Activated naive CD8-positive, alpha-beta T cell treated with anti-CD3 and anti-CD28 coated beads, Interleukin-2, amount 50 U/mL, for 16 hours (primary cell): Measurements from ENCODE around the gene RBMS1.

Source experiments
- DNase-seq: peaks from one replicate; pipeline ENCODE4 v3.0.0-alpha.2; 2020; ENCODE audit warnings: low read depth, low spot score

Gene RBMS1

DNA sequence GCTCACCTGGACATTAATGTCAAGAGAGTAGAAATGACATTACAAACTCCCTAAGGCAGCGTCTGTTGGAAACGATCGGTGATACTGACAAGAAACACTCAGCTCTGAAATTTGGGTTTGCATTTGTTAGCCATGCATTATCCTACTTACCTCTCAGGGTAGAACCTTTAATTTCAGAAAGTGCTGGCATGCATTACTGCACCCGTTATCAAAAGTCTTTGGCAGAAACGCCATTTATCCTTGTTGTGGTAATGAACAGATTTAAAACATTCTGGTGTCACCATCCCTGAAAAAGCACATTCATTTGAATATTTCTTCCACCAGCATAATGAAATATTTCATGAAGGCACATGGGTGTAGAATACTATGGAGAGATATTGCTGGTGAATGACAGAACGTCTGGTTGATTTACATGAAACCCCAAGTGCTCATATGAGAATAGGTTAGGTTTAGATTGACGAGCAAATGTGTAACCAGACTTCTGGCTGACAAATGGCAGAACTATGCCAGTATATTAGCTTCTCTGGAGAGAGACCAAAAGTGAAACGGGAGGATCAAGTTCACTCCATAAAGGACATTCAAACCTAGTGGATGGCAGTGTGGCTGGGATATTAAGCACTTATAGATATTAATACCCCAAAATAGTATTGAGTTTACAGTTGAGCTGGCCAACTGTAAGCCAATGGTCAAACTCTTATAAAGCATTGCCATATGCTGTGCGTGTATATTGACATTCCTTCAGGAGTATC is 240.0 kb downstream of the RBMS1 start:
- DNase-seq, result no peak

DNA sequence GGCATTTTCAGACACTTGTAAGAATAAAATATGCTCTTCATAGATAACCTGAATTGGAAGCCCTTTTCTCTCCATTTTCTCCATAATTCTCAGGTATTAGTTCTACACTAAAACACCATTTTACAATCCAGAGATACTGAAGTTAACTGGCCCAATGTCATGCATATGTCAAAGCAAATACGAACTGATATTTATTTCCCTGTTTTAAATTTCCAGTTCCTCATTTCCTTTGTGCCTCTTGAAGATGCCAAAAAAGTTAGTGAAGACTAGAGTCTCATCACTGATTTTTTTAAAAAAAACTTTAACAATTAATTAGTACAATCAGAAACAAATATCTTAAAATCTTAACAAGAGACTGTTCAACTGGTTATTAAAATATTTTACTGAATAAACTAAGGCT is 240.7 kb downstream of the RBMS1 start:
- DNase-seq, result no peak

DNA sequence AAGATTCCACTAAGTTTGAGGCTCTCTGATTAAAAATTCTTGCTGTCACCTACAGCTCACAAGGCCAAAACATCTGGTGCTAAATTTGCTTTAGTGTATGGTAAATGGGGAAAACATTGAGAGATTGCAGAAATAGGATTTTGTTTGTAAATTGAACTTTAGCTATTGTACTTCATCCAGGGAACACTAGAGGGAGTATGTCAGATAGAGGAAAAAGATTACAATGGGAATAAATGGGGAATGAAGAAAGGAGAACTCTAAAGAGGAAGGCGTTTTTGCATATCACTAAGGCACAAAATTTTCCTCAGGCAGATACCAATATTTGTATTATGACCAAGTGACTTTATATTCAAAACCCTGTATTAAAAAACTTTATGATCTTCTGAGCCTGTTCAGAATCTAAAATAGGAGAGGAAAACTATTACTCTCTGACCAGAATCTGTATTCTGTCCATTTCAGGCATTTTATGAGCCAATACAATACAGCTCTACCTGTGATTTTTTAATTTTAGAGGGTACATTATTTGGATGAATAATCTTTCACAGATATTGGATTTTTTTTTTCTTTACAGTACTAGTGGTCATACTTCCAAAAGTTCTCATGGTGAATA is 241.2 kb downstream of the RBMS1 start:
- DNase-seq, result no peak

DNA sequence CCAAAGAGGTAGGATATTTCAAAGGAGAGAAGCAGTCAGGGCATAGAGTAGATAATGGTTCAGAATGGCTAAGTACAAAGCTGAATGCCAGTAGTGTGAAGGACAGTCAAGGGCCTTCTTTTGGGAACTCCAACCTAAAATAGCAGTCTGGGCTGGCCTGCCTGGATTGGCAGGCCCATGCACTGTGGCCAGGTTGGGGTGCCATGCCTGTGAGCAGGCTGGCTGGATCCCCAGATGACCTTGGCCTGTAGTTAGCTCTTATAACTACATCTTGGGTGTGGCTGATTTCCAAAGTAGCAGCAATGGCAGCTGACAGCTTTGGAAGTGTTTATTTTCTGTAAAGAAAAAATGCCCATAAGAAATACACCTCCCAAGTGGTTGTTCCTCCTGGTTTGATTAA is 242.0 kb downstream of the RBMS1 start:
- no peak for DNase-seq

DNA sequence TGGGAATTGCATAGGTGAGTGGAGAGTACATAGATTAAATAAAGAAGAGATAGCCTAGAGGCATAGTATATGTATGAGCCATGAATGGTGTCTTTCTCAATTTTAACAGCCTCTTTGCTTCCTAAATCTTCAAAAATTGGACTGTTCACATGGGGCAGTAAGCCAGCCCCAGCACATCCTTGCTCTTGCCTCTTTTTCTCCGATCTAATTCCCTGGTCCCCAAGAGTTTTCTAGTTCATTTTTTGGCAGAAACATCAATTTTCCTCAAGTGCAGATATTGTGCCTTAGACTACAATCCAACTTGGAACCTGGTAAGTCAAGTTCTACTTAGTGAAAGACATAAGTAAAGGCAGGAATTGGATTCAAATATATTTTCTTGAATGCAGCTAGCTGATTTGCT is 243.7 kb downstream of the RBMS1 start:
- no peak for DNase-seq

DNA sequence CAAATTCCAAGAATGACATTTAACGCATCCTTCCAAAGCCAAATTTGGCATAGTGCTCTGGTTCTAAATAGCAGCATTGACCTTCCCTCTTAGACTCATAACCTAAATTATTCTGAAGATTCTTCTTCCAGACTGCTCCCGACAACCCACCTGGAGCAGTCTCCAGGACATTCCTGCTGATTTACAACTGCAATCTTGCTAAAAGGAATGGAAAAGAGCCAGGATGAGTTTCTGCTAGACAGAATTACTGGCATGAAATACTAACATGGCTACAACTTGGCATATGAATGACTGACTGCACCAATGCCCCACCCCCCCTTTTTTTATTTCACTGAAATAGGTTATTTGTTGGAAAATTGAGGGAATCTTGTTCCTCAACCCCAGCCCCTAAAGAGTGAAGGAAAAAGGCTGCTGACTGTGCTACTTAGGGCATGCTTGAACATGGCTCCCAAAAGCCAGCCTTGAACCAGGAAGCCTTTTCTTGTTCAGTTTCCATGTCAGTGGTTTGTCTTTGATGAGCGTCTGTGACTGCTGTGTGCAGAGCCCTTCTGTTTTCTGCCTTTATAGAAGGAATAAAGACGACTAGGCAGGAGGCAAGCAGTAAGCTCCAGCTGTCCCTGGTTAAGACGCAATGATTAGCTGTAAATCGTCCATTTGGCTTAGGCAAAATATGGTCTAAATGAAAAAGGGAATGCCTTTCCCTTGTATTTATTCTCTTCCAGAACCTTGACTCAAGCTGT is 246.1 kb downstream of the RBMS1 start:
- no peak for DNase-seq

DNA sequence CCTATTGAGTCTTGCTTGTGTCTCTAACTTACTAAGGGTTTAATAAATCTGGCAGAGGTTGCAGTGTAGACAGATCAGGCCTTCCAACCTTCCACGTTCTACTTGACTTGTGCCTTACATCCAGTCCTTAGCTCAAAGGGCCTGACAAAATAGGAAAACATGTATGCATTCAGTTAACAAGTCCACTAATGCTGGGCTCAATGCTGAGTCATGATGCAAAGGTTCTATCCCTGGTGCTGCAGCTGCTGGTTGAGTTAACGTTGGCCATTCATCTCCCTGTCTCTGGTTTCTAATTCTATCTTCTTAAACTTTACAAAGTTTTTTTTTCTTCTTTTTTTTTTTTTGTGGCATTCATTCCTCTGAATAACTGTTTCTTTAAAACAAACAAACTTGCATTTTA is 247.3 kb downstream of the RBMS1 start:
- no peak for DNase-seq

DNA sequence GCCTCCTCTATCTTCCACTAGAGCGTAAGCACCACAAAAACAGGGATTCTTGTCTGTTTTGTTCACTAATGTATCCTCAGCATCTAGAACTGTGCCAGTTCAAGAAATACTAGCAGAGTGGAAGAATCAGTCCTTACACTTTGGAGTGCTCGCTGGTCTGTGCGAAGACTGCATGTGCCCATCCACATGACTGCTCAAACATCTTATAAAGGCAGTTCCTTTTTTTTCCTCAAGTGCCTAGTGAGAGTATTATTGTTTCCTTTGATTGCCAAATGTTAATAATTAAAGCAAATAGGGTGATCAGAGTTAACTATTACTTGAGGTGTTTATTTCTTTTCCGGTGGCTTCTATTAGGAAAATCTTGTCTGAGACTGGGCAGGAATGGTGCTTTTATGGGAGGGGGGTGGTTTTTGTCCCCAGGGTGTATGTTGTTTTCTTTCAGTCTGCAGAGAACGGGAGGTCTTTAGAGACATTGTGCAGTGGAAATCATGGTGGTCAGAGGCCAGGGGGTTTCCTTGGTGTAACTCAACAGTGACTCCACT is 247.9 kb downstream of the RBMS1 start:
- no peak for DNase-seq

DNA sequence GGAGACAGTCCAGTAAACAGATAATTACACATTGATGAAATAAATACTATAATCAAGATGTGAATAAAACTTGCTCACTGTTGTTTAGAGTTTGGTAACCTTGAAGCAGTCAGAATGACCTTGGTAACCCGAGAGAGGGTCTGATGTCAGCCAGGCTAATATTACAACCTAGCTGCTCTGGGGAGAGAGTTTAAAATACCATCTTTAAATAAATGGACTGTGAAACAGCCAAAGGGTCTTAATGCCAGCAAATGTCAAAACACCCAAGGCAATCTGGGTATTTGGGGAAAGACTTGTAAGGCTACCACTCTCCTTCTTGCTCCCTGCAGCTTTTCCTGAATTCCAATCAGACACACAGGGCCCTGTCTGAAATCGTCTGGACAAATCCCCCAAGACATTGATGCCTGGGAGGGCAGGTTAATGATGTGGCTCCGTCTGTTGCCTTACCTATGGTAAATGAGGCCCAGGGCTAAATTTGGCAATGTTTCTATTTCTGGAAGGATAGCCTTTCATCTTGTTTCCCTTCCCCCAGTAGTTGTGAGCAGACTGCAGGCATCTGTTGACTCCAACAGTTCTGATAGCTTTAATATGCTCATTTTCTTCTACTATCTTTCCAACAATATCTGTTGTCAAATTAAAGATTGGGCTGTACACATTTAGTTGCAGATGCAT is 250.6 kb downstream of the RBMS1 start:
- DNase-seq, result no peak

DNA sequence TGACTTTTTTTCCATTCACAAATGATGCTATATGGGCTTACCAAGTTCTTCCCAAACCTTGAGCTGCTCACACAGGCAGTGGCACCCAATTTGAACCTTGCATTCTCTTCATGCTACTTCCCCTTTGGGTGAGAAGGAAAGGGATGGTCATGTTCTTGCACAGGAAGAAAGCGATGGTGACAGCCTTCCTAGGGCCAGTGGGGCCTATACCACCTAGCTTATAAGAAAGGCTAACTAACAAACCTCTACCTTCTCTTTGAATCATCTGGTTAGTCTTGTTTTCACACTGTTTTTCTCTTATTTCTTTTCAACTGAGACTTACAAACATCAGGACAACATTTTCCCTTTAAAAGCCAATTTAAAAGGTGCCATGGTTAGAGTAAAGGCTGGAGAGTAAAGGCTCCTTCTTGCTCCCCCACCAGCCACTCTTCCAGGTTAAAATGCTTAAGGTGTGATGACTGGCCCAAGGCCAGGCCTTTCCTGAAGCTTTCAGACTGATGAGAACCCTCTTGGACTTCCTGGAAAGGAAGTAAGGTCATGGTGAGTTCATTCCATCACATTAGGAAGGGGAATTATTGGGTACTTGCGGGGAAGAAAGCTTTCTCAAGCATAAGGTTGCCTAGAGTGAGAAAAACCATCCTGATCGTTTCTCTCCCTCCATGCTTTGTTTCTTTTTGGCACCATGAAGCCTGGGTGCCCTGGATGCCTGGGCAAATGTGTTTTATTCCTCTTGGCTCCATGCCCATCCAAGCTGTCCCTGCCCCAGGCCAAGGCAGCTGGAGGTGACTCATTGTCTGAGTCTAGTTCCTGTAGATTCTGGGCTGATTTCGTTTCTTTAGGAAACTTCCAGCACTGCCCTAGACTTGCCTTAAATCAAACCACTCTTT is 252.1 kb downstream of the RBMS1 start:
- no peak for DNase-seq

DNA sequence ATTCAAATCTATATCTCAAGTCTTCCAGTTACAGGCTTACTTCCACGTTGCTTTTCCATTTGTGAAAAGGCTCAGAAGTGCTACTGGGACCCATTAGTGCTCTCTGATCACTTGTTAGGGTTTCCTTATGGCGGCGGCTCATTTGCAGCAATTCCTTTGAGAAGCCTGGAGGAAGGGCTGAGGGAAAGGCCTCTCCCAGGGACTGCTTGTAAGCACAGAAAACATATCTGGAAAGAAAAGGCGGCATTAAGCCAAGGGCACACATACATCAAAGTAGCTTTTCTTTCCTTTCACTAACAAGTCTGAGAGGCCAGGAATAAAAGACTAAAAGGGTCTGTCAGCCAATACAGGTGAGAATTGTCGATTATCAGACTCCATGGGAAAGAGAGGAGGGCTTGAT is 254.2 kb downstream of the RBMS1 start:
- DNase-seq, result no peak

DNA sequence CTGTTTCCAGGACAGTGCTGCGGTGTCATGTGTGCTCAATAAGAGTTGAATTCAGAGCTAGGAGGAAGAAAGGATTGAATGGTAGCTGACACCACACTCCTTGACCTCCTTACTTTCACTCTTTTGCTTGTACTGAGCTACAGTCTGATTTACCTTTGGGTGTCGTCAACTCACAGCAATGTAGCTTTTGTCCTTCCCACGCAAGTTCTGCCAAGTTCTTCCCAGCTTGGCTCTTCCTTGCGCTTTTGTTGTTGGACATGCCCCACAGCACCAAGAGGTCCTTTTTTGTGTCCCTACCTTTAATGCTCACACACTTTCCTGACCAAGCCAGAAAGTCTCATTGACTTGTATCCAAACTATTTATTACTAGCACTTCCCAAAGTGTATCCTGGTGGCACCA is 255.2 kb downstream of the RBMS1 start:
- no peak for DNase-seq

DNA sequence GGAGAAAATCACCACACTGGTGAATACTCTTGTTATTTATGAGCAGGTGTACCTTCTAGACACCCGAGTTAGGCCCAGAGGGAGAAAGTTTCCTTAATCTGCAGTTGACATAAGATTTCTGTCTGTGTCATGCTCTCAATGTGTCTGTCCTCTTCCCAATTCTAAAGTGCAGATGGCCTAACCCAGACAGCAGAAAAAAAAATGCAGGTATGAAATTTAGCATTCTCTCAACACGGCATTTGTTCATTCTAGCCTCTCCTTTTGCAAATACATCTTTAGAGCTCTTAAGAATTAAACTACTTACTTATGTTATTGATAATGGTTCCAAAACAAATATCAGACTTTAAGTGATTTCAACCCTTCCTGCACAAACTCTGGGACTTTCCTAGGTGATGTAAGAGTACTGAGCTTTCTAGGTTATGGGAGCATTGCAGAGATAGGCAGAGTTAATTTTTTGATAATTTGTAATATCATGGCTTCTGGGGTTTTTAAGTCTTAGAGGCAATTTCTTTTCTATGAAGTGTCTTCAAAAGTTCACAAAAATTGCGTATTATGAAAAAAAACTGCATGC is 260.6 kb downstream of the RBMS1 start:
- DNase-seq, result no peak

DNA sequence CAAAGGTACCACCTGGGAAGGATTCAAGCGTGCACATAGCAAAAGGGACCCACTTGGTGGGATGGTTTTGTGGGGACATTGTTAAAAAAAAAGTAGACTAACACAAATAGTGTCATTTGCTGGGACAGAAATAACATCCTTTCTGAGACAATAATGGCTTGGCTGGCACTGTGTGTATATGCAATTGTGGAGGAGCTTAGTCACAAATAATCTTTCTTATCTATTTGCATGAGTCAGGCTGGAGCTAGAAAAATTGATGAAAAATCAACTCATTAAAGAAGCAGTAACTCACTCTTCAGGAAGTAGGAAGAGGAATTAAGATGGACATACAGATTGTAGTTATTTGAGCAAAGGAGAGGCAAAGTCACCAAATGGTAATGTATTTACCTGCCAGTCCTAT is 264.0 kb downstream of the RBMS1 start:
- no peak for DNase-seq

DNA sequence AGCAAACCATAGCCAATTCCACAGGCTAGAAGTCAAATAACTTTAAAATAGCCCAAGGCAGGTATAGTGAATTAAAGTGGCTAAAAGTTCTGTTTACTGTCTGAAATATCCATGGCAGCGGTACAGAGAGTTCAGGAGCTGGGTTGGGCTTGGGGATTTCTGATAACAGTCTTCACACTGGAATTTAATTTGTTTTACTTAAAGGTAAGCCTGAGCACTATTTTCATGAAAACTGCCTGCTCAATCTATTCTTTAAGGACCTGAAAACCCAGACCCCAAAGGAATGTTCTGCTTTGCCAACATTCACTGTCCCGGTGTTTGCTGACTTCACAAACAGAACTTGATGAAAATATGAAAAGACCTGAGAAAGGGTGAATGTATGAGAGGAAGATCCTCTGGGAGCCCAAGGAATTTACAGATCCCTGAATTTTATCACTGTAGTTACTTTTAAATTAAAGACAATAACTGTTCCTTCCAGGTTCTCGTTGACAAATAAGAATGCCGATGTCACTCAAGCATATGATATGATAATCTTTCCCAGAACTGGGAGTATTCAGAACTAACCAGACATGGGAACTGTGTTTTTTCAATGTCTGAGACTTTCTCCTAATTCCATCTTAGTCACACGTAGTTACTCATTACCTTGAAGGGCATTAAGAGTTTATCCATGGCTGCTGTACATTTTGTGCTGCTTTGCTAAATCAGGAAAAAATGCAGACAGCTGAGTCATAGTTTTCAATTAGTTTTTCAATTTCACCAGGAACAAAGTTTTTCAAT is 265.3 kb downstream of the RBMS1 start:
- no peak for DNase-seq

DNA sequence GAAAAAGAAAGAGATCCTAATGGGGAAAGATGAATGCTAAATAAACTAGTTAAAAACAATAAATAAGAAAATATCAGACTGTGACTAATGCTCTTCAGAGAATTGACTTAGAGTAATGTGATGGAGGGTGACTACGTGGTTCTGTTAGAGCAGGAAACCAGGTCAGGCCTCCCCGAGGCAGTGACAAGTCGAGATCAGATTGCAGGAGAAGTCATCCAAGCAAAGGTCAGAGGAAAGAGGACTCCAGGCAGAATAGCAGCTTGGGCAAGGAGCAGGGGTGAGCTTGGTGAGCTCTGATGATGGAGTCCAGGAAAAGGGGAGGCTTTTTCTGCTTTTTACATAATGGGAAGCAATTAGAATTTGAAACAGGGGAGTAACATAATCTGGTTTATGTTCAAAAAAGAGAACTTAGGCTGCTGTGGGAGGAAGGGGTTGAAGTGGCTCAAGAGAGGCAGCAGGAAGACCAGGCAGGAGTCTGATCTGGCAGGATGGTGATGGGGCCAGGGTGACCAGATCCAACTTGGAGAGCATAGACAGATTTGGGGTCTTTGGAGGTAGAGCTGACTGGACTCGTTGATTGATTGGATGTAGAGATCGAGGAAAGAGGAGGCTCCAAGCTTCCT is 266.2 kb downstream of the RBMS1 start:
- DNase-seq, result no peak

DNA sequence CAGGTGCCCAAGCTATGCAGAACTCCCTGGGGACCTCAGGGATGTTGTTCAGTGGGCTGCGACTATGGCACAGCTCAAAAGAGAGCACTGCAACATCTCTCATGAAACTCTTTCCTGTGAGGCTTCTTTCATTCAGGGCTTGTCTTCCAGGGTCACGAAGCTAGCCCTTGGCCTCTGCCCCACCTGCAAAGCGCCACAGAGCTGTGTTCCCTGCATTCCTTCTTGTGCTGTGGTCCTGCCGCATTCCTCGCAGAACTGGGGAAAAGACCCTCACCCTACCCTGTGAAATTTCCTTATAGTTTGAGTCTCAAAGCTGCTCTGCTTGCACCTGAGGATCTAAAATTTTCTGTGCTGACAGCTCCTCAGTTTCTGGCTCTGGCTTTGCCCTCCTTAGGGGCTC is 267.2 kb downstream of the RBMS1 start:
- DNase-seq, result no peak

DNA sequence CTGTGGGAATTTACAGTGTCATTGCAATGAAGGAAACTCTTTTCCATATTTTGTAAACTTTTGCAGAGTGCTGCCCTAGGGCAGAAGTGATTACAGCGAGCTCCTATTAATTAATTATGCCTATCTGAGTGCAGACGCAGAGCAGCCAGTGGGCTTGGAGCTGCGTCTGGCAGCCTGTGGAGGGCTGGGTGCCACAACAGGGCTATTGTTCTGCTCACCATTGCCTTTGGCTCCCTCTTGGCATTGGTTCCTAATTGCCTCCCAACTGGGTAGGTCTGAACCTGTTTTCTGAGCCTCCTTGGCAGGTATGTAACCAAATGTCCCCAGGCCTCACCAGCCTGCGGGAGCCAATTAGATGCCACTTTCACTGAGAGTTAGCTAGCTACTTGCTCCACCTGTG is 267.9 kb downstream of the RBMS1 start:
- no peak for DNase-seq

DNA sequence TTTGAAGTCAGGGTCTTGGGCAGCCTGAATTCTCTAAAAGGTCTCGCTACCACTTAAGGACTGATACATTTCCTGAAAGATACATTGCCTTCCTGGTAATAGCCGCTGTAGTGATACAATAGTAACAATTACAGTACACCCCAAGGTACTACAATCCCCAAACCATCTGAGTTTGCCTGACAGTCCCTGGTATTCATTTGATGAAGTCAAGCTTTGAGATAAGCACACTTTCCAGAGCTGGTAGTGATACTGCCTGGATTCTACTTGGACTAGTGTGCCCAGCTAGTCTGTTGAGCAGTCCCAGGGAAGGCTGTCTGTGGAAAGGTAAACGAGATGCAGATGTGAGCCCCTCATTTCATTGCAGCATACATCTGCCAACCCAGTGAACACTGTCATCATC is 269.1 kb downstream of the RBMS1 start:
- no peak for DNase-seq

DNA sequence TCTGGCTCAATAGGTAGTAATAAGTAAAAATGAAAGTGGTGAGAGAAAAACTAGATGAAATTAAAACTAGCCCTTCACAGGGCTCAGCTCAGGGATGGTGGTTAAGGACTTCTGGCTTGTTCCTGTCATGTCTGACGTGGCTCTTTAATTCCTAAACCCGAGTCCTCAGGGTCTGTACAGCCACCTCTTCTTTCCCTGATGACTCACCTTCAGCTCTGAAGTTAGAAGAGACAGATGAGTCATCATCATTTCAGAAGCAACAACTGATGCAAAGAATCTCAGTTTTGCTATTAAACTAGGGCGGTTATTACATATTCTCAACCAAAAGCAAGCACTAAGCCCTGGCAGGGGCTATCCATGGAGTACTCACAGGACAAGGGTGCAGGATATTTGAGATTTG is 269.5 kb downstream of the RBMS1 start:
- no peak for DNase-seq
